Right lobe of liver (tissue), 4 donors: Measurements from ENCODE around the gene MRPS18A.

ENCODE experiments used
- CTCF ChIP-seq, 4 donors: fragments of 200-600 bp in 3 of 4; fragments of 450-650 bp in 1 of 4; IDR thresholded peaks; one replicate each; pipeline versions ENCODE4 v1.5.1 to v1.8.0; 2016 to 2022; ENCODE audit warnings: antibody characterized with exemption in 4 of 4, mild to moderate bottlenecking in 2 of 4
- POLR2A ChIP-seq: fragments of 450-650 bp; IDR thresholded peaks from one replicate; pipeline ENCODE4 v1.6.1; 2017; ENCODE audit warnings: antibody characterized with exemption, mild to moderate bottlenecking
- donor health status: DM: no; HTN: no; CAD: no.
- donor health status: DM: no; HTN: no; CAD: no.
- donor health status: DM: no; HTN: yes; CAD: no.

- no peak for TF ChIP-seq POLR2A
- no peak for TF ChIP-seq CTCF (IDR thresholded peaks at IDR 0.05)
These were observed 12.7 kb downstream of the MRPS18A start for GRCh38 chr6:43674921-43675320.
